HEK293 (cell line): ENCODE measurements around the gene SAMD11.

Experiments used
- KLF1 ChIP-seq: fragments of 450-650 bp; formaldehyde crosslinking; IDR thresholded peaks from 2 replicates; pipeline ENCODE4 v1.5.1; 2016; ENCODE audit warnings: missing biosample characterization, missing genetic modification characterization
- PRDM4 ChIP-seq: fragments of 450-650 bp; formaldehyde crosslinking; IDR thresholded peaks from 2 replicates; pipeline ENCODE4 v1.5.1; 2017; ENCODE audit warnings: missing biosample characterization, missing genetic modification characterization
- TCF7L2 ChIP-seq: IDR thresholded peaks from 2 replicates; pipeline ENCODE4 v1.6.1; 2011; ENCODE audit warnings: low read depth, mild to moderate bottlenecking, inconsistent platforms, low read length, moderate library complexity, borderline replicate concordance
- ZBTB10 ChIP-seq: fragments of 450-650 bp; formaldehyde crosslinking; IDR thresholded peaks from 2 replicates; pipeline ENCODE4 v1.5.1; 2016; ENCODE audit warnings: missing biosample characterization, missing genetic modification characterization
- ZBTB44 ChIP-seq: fragments of 450-650 bp; IDR thresholded peaks from 2 replicates; pipeline ENCODE4 v1.5.1; 2018; ENCODE audit warnings: missing biosample characterization, mild to moderate bottlenecking, missing genetic modification characterization
- ZNF121 ChIP-seq: fragments of 450-650 bp; formaldehyde crosslinking; IDR thresholded peaks from 2 replicates; pipeline ENCODE4 v1.5.1; 2016; ENCODE audit warnings: missing biosample characterization, missing genetic modification characterization
- ZNF155 ChIP-seq: fragments of 450-650 bp; formaldehyde crosslinking; IDR thresholded peaks from 2 replicates; pipeline ENCODE4 v1.5.1; 2016; ENCODE audit warnings: missing biosample characterization, missing genetic modification characterization
- ZNF157 ChIP-seq: fragments of 450-650 bp; formaldehyde crosslinking; IDR thresholded peaks from 2 replicates; pipeline ENCODE4 v1.5.1; 2016; ENCODE audit warnings: missing biosample characterization, missing genetic modification characterization
- ZNF202 ChIP-seq: fragments of 450-650 bp; formaldehyde crosslinking; IDR thresholded peaks from 2 replicates; pipeline ENCODE4 v1.5.1; 2016; ENCODE audit warnings: missing biosample characterization, missing genetic modification characterization, borderline replicate concordance
- ZNF23 ChIP-seq: fragments of 450-650 bp; formaldehyde crosslinking; IDR thresholded peaks from 2 replicates; pipeline ENCODE4 v1.5.1; 2016; ENCODE audit warnings: missing biosample characterization, missing genetic modification characterization, borderline replicate concordance
- ZNF324 ChIP-seq: fragments of 450-650 bp; formaldehyde crosslinking; IDR thresholded peaks from 2 replicates; pipeline ENCODE4 v1.5.1; 2016; ENCODE audit warnings: missing biosample characterization, missing genetic modification characterization
- ZNF449 ChIP-seq: fragments of 450-650 bp; formaldehyde crosslinking; IDR thresholded peaks from 2 replicates; pipeline ENCODE4 v1.5.1; 2017; ENCODE audit warnings: missing biosample characterization, mild to moderate bottlenecking, missing genetic modification characterization, moderate library complexity
- ZNF473 ChIP-seq: fragments of 450-650 bp; formaldehyde crosslinking; IDR thresholded peaks from 2 replicates; pipeline ENCODE4 v1.5.1; 2017; ENCODE audit warnings: missing biosample characterization, missing genetic modification characterization
- ZNF600 ChIP-seq: fragments of 450-650 bp; formaldehyde crosslinking; IDR thresholded peaks from 2 replicates; pipeline ENCODE4 v1.5.1; 2016; ENCODE audit warnings: missing biosample characterization, missing genetic modification characterization
- ZNF621 ChIP-seq: fragments of 450-650 bp; formaldehyde crosslinking; IDR thresholded peaks from 2 replicates; pipeline ENCODE4 v1.5.1; 2017; ENCODE audit warnings: missing biosample characterization, missing genetic modification characterization
- ZNF623 ChIP-seq: fragments of 450-650 bp; formaldehyde crosslinking; IDR thresholded peaks from 2 replicates; pipeline ENCODE4 v1.5.1; 2016; ENCODE audit warnings: missing biosample characterization, missing genetic modification characterization
- ZNF664 ChIP-seq: fragments of 450-650 bp; formaldehyde crosslinking; IDR thresholded peaks from 2 replicates; pipeline ENCODE4 v1.5.1; 2016; ENCODE audit warnings: missing biosample characterization, missing genetic modification characterization
- TF ChIP-seq, protein P1 (sequence below): fragments of 450-650 bp; formaldehyde crosslinking; IDR thresholded peaks from 2 replicates; pipeline ENCODE4 v1.5.1; 2016; ENCODE audit warnings: missing biosample characterization, missing genetic modification characterization
- TF ChIP-seq, protein P2 (sequence below): fragments of 450-650 bp; formaldehyde crosslinking; IDR thresholded peaks from 2 replicates; pipeline ENCODE4 v1.5.1; 2017; ENCODE audit warnings: missing biosample characterization, missing genetic modification characterization
- TF ChIP-seq, protein P3 (sequence below): fragments of 450-650 bp; formaldehyde crosslinking; IDR thresholded peaks from 2 replicates; pipeline ENCODE4 v1.5.1; 2017; ENCODE audit warnings: missing biosample characterization, missing genetic modification characterization
- TF ChIP-seq, protein P4 (sequence below): fragments of 450-650 bp; formaldehyde crosslinking; IDR thresholded peaks from 2 replicates; pipeline ENCODE4 v1.5.1; 2016; ENCODE audit warnings: missing biosample characterization, missing genetic modification characterization, low read depth
- TF ChIP-seq, protein P5 (sequence below): fragments of 450-650 bp; formaldehyde crosslinking; IDR thresholded peaks from 2 replicates; pipeline ENCODE4 v1.5.1; 2017; ENCODE audit warnings: missing biosample characterization, missing genetic modification characterization

Gene SAMD11

DNA sequence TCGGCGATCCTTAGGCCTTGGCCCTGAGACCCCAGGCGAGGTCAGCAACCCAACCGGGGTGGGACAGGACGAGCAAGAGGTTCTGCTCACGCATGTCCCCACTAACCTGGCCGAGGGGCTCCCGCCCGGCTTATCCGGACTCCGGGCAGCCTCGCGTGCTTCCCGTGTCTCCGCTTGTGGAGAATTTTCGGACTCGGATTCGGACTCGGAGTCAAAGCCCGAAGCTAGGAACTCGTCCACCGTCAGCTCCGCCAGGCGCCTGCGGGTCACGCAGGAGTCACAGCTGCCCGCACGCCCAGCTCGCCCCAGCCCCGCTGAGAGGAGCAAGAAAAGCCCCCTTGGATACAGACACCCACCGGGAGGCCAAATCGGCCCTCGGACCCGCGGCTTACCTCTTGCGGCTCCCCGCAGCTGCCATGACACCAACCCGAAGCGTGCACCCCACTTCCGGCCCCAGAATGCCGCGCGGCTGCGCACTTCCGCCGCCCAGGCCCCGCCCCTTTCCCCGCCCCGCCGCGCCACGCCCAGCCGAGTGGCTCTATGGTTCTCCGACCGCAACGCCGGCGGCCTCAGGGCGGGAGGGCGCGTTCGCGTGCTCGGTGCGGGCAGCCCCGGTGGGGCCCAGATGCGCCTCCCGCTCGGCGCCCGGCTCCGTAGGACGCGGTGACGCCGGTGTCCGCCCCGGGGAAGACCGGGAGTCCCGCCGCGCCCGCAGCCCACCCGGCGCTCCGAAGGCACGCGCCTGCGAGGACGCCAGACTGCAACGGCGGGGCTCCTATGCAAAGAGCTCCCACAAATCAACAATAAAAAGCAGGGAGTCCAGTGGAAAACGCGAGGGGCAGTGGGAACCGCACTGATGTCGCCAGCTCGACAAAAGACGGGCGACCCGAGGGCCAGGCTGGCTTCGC lies 35.4 kb downstream of the SAMD11 start, which contains the start of gene NOC2L (continued):
- TF ChIP-seq ZNF664 (no peak), ZNF449 (no peak), ZNF202 (tag by site-specific recombination) (no peak), ZNF121 (no peak), KLF1 (peak; percentile 67), ZNF623 (tag by site-specific recombination) (no peak), ZNF23 (no peak), PRDM4 (no peak), TCF7L2 (no peak), ZNF155 (no peak), ZNF600 (tag by site-specific recombination) (no peak), ZNF473 (tag by site-specific recombination) (no peak), ZNF157 (no peak), ZBTB44 (tag by site-specific recombination) (no peak), ZNF621 (tag by site-specific recombination) (no peak), ZNF324 (tag by site-specific recombination) (no peak), ZBTB10 (tag by site-specific recombination) (peak; percentile 70)
- TF ChIP-seq, protein P1, sequence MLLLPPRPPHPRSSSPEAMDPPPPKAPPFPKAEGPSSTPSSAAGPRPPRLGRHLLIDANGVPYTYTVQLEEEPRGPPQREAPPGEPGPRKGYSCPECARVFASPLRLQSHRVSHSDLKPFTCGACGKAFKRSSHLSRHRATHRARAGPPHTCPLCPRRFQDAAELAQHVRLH (tag by site-specific recombination) = peak; percentile 76; the same call in 1 of the 2 replicates
- TF ChIP-seq, protein P2, sequence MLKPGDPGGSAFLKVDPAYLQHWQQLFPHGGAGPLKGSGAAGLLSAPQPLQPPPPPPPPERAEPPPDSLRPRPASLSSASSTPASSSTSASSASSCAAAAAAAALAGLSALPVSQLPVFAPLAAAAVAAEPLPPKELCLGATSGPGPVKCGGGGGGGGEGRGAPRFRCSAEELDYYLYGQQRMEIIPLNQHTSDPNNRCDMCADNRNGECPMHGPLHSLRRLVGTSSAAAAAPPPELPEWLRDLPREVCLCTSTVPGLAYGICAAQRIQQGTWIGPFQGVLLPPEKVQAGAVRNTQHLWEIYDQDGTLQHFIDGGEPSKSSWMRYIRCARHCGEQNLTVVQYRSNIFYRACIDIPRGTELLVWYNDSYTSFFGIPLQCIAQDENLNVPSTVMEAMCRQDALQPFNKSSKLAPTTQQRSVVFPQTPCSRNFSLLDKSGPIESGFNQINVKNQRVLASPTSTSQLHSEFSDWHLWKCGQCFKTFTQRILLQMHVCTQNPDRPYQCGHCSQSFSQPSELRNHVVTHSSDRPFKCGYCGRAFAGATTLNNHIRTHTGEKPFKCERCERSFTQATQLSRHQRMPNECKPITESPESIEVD (tag by site-specific recombination) = no peak
- TF ChIP-seq, protein P3, sequence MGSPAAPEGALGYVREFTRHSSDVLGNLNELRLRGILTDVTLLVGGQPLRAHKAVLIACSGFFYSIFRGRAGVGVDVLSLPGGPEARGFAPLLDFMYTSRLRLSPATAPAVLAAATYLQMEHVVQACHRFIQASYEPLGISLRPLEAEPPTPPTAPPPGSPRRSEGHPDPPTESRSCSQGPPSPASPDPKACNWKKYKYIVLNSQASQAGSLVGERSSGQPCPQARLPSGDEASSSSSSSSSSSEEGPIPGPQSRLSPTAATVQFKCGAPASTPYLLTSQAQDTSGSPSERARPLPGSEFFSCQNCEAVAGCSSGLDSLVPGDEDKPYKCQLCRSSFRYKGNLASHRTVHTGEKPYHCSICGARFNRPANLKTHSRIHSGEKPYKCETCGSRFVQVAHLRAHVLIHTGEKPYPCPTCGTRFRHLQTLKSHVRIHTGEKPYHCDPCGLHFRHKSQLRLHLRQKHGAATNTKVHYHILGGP = no peak
- TF ChIP-seq, protein P4, sequence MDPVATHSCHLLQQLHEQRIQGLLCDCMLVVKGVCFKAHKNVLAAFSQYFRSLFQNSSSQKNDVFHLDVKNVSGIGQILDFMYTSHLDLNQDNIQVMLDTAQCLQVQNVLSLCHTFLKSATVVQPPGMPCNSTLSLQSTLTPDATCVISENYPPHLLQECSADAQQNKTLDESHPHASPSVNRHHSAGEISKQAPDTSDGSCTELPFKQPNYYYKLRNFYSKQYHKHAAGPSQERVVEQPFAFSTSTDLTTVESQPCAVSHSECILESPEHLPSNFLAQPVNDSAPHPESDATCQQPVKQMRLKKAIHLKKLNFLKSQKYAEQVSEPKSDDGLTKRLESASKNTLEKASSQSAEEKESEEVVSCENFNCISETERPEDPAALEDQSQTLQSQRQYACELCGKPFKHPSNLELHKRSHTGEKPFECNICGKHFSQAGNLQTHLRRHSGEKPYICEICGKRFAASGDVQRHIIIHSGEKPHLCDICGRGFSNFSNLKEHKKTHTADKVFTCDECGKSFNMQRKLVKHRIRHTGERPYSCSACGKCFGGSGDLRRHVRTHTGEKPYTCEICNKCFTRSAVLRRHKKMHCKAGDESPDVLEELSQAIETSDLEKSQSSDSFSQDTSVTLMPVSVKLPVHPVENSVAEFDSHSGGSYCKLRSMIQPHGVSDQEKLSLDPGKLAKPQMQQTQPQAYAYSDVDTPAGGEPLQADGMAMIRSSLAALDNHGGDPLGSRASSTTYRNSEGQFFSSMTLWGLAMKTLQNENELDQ = no peak
- TF ChIP-seq, protein P5, sequence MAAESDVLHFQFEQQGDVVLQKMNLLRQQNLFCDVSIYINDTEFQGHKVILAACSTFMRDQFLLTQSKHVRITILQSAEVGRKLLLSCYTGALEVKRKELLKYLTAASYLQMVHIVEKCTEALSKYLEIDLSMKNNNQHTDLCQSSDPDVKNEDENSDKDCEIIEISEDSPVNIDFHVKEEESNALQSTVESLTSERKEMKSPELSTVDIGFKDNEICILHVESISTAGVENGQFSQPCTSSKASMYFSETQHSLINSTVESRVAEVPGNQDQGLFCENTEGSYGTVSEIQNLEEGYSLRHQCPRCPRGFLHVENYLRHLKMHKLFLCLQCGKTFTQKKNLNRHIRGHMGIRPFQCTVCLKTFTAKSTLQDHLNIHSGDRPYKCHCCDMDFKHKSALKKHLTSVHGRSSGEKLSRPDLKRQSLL (tag by site-specific recombination) = no peak
